AG09309 (cell line): ENCODE results near the gene SP5.

Experiments
- DNase-seq: peaks from one replicate; pipeline ENCODE4 v3.0.0-alpha.2; 2010; ENCODE audit warnings: low read depth
- H3K4me3 ChIP-seq: 2 replicates; pipeline ENCODE4 v1.5.1; 2011; ENCODE audit warnings: mild to moderate bottlenecking, low read depth, low read length, moderate library complexity; ENCODE audit not compliant: control insufficient read depth
- TF ChIP-seq, protein P1 (sequence below): IDR thresholded peaks from 2 replicates; pipeline ENCODE4 v1.5.1; 2011; ENCODE audit warnings: mild to moderate bottlenecking, low read depth, low read length, inconsistent platforms; ENCODE audit not compliant: insufficient read depth, control insufficient read depth; ENCODE audit errors: missing control alignments

SP5 gene

DNA sequence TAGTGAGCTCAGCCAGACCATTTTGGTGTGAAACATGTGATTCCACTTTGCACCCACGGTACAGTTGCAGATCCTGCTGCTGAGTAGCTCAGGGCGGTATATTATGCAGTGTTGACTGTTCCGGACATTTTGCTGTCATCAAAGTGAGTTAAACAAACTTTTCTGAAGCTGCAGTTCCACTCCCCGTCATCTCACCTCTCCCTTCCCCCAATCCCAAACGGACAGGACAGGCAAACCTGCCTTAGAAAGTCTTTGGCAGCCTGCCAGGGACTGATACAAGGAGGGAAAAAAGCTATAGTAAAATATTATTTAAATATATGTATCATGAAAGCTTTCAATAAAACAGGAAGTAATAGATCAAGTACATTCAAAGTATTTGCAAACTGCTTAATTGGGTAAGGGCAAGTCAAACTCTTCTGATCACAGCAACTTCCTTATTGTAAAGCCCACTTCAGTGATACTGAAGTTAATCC lies 35.5 kb upstream of the SP5 start:
- H3K4me3 ChIP-seq, result no peak overlapping the region
- TF ChIP-seq, protein P1, sequence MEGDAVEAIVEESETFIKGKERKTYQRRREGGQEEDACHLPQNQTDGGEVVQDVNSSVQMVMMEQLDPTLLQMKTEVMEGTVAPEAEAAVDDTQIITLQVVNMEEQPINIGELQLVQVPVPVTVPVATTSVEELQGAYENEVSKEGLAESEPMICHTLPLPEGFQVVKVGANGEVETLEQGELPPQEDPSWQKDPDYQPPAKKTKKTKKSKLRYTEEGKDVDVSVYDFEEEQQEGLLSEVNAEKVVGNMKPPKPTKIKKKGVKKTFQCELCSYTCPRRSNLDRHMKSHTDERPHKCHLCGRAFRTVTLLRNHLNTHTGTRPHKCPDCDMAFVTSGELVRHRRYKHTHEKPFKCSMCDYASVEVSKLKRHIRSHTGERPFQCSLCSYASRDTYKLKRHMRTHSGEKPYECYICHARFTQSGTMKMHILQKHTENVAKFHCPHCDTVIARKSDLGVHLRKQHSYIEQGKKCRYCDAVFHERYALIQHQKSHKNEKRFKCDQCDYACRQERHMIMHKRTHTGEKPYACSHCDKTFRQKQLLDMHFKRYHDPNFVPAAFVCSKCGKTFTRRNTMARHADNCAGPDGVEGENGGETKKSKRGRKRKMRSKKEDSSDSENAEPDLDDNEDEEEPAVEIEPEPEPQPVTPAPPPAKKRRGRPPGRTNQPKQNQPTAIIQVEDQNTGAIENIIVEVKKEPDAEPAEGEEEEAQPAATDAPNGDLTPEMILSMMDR, result no peak
- DNase-seq, result no peak

DNA sequence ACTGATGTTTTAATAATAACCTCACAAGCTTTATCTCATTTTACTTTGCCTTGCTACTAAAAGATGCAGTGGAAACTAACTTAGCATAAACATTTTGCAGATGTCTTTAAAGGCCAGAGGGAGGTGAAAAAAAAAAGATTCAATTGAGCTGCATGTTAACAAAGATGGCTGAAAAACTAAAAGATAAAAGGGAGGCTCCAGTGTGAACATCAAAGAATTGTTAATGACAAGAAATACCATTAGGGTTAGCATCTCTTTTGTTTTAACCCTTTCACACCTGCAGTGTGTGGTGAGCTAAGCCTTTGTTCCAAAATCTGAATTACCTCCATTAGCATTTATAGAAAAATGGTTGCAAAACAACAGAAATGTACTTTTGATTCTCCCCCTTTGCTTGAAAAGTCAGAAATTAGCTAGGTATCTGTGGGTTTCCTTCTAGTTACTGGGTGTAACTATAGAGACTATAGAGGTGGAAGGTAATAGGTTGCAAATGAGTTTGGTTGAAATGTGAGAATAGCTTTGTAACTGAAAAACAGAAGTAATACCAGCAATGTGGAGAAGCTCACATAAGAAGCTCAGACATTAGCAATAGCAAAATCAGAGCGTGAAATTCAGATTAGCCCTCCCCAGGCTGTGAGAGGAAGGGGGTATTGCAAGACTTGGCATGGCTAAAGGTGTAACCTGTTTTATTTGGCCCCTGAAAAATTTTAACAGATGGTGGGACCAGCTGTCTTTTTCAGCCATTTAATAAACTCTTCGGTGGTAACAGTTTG lies 34.8 kb upstream of the SP5 start:
- TF ChIP-seq, protein P1, result no peak
- no peak overlapping the region for H3K4me3 ChIP-seq
- DNase-seq, result no peak

DNA sequence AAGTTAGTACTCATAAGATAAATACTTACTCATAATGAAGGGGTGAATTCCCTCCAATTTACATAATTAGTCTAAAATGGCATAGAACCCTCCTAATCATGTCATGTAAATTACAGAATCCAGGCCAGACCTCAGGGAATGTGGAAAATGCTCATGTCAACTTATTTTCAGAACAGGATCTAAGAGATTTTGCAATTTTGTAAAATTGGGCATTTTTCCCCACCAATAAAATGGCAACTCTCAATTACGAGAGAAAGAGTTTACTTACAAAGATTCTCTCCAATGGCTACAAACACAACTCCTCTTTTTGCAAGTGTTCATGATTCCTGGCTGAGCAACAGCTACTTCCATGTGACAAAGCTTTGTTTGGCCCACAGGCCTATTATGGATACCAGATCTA lies 33.8 kb upstream of the SP5 start:
- DNase-seq, result no peak
- no peak overlapping the region for H3K4me3 ChIP-seq
- TF ChIP-seq, protein P1, result no peak

DNA sequence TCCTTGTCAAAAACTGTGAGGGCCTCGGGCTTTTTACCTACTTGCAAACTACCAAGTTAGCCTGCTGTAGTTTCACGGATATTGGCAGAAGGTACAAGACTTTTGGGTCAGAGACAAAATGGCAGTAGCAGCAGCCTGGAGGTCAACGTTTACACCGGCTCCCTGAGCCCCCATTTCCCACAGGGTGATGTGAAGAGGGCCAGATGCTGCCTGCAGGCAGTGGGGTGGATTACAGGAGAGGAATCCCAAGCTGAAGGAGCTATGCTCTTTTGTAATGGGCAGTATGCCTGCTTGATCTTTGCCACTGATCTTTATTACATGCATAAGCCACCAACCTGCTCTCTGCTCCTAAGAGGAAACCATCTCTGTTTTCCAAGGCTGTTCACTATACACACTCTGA lies 29.5 kb upstream of the SP5 start:
- TF ChIP-seq, protein P1, result no peak
- no peak for DNase-seq
- H3K4me3 ChIP-seq, result no peak overlapping the region

DNA sequence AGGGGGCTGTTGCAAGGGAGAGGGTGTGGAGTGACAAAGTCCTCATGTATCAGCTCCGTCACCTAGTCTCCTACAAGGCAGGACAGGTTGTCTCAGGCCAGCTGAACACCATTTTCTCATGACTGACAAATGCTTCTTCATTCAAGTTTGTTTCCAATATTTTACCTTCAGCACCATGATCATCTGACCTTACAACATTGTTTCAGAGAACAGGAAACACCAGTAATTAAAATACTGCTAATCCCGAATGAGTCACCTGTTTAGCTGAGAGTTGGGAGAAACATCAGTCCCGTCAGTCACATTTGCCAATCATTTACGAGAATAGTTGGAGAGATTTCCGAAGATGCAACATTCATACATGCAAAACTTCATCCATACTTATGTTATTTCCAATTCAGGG lies 25.7 kb upstream of the SP5 start:
- TF ChIP-seq, protein P1, result no peak
- no peak for DNase-seq
- H3K4me3 ChIP-seq, result no peak overlapping the region

DNA sequence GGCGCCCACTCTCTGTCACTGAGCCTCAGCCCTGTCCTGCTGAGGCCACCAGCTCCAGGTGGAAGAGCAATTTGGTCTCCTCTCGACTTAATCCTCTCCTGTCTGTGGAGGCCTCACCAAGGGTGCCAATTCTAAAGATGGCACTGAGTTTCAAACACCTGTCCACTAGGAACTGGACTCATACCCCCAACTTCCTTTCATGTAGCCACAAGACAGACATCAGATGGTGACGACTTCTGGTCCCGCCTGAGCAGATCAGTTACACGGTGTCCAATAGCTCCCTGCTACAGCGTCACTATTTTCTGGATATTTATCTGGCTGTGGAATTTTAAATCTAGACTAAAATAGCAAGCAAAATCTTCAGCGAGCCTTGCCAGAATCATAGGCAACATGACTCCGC lies 24.5 kb upstream of the SP5 start:
- TF ChIP-seq, protein P1, result no peak
- no peak for DNase-seq
- H3K4me3 ChIP-seq, result no peak overlapping the region
